ENCODE data around the gene PRAMEF5.
"Not testable (repeated sequence)": the region's sequence is repeated elsewhere in the genome, so short reads cannot be mapped to it uniquely, and the experiment has no call there.

Gene PRAMEF5

GRCh38 chr1:13277016-13277415, 23.0 kb downstream of the PRAMEF5 start:
- not testable (repeated sequence) for DNase-seq (ENCODE audit: low read depth)

GRCh38 chr1:13279617-13280016, 25.6 kb downstream of the PRAMEF5 start:
- not testable (repeated sequence) for DNase-seq (ENCODE audit: low read depth)

GRCh38 chr1:13285037-13285436, 31.0 kb downstream of the PRAMEF5 start, which contains the start of gene PRAMEF8:
TSS of gene PRAMEF8 (minus strand) at chr1:13285137. CDS start at chr1:13284091, 1,046 bp downstream.
- DNase-seq (ENCODE audit: low read depth) = not testable (repeated sequence)

- DNase-seq (ENCODE audit: low read depth) = not testable (repeated sequence)
These were observed 35.0 kb downstream of the PRAMEF5 start for GRCh38 chr1:13289030-13289429.

- DNase-seq (ENCODE audit: low read depth) = not testable (repeated sequence)
These were observed 43.4 kb downstream of the PRAMEF5 start for GRCh38 chr1:13297216-13297931.

GRCh38 chr1:13298699-13299098, 44.7 kb downstream of the PRAMEF5 start:
- not testable (repeated sequence) for DNase-seq (ENCODE audit: low read depth)

- DNase-seq (ENCODE audit: low read depth) = not testable (repeated sequence)
These were observed 48.2 kb downstream of the PRAMEF5 start for GRCh38 chr1:13302197-13302596.

- not testable (repeated sequence) for DNase-seq (ENCODE audit: low read depth)
These were observed 49.2 kb downstream of the PRAMEF5 start, which contains the start of gene PRAMEF33 for GRCh38 chr1:13303239-13303638. TSS of gene PRAMEF33 (plus strand) at chr1:13303539. CDS start at chr1:13305955, 2,416 bp downstream.

All from GM04504 (cell line).